Measurements from ENCODE around the gene TSPEAR.
"Not testable (repeated sequence)": the region's sequence is repeated elsewhere in the genome, so short reads cannot be mapped to it uniquely, and the experiment has no call there.

TSPEAR gene

DNA sequence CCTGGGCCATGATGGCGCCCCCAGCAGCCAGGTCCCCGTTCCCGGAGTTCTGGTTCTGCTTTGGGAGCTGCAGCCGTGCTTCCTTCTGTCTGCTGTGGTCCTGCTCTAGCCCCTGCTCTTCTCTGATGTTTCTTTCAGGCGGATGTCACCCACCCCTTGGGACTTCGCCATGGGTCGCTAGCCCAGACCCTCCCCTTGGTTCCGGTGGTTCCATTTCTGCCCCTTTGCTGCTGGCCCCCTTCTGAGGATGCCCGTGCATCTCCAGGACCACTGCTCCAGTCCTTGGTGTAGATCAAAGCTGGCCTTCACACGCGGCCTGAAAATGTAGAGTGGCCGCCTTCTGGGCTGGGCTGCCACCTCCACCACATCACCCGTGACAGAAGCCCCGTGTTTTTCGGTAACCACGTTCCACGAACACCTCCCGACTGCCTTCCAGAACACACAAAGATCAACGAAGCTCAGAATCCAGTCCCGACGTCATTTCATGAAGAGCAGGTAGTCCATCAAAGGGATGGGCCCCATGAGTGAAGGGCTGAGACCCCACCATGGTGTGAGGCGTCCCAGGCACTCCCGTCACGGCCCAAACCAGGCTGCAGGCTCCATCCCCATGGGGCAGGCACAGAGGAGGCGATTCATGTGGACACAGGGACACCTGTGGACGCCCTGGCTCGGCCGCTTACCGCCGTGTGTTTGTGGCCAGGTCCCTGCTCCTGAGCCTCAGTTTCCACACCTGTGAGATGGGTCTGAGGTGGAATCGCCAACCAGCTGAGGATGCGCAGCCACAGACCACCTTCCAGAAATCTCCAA, 195.8 kb downstream of the TSPEAR start:
- DNase-seq (ENCODE audit: low read depth): no peak

DNA sequence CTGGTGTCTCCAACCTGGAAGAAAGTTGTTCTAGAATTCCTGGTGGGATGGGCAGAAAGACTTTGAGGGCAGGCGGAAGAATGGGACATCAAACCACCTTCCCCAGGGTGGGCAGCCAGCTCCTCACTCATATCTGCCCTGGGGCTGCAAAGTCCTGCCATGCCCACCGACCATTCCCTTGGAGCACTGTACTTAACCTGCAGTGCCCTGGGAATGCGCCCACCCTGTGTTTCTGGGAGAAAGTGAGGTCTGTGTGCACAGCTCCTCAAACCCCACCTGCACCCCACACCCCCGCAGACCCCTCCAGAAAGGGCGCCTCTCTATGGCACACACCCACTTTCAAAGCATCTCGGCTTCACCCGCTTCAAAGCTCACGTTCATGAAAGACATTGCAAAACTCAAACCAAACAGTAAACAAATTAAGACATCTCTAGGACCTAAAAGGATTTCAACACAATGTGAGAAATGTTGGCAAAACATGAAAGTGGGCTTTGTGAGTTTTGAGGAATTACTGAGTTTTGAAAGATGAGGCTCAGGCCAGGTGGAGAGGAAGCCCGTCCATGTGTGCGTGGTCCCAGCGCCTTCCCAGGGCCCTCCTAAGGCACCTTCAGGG, 196.5 kb downstream of the TSPEAR start:
- DNase-seq (ENCODE audit: low read depth): no peak

DNA sequence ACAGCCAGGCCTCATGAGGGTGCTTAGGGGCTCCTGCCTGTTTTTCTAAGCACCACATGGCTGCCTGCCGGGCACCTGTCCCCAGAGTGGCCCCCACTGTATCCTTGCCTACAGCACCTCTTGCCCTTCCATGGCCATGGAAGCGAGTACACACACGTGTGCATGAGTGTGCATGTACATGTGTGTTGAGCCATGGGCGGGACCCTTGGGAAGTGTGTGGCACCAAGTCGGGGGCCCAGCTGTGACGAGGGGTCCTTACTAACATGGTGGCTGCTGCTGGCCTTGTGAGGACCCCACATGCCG, 197.2 kb downstream of the TSPEAR start:
- no peak for DNase-seq (ENCODE audit: low read depth)

DNA sequence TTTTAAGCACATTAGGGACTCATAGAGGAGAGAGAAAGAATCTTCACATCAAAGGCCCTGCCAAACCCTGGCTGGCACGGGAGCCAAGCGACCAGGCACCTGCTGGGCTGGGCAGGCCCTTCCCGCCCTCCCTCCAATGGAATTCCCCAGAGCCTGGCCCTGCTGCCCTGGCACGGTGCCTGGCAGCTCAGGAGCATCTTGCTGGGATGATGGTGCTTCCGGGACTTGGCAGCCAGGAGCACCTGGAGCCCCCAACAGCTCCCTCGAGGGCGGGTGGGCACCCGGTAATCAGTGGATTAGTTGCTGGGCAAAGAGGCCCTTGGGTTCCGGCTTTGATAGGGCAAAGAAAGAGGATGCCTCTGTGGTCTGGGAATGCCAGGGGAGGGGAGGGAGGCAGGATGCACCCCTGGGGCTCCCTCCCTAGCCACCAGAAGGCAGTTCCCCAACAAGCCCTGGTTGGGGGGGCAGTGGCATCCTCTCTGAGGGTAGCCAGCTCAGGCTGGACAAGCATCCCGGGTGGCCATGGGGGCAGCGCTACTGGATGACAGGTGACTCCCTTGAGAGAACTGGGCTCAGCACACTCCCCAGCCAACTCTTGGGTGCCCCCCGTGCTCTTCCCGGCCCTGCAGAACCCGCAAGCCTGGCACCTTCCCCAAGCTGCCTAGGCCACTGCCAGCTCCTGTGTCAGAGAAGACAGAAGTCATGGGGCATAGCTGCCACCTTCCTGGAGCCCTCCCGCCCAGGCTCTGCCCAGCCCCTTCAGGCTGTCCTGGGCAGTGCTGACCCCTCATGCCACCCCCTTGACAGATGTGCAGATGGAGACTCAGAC, 197.8 kb downstream of the TSPEAR start:
- no peak for DNase-seq (ENCODE audit: low read depth)

DNA sequence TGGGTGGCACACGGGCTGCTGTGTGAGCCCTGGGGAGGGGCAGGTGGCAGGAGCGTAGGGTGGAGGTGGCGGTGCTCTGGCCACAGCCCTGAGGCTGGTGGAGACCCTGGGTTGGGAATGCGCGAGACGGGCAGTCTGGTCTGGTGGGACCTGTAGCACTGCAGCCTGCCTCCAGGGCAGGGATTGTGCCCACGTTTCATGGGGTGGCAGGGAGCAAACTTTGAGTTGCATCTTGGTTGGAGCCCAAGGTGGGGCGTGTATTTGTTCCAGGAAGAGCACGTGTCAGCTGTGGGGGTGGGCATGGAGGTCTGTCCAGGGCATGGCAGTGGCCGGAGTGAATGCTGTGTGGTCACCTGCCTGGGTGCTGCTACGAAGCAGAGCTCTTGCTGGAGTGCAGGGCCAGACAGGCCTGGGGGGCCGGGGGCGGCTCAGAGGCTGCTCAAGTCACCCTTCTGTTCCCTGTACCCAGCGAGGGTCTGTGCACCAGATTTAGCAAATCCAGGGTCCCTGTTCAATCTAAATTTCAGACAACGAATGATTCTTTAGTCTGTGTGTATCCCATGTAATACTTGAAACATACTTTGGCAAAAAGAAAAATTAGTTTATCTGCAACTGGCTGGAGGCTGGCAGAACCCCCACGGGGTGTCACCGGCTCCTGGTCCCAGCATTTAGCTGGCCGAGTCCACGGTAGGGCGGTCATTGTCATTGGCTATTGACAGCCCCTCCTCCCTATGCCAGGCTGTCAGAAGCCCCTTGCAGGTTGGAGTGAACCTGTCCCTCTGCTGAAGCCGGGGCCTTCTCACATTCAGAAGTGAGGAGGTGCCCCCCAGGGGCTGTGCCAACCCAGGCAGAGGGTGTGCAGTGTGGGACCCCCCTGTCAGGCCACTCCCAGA, 198.6 kb downstream of the TSPEAR start:
- no peak for DNase-seq (ENCODE audit: low read depth)

DNA sequence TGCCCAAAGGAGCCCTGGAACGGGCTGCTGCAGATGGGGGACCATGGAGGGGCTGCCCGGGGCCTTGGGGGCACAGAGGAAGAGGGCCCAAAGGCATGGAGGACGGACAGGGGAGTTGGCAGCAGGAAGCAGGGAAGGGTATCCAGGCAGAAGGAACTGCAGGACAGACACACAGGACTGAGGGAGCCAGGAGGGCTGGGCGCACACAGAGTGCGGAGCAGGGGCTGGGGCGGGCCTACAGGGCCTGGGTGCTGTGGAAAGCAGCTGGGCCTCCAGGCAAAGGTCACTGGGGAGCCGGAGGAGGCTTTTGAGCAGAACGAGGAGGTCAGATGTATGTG, 199.5 kb downstream of the TSPEAR start:
- no peak for DNase-seq (ENCODE audit: low read depth)

DNA sequence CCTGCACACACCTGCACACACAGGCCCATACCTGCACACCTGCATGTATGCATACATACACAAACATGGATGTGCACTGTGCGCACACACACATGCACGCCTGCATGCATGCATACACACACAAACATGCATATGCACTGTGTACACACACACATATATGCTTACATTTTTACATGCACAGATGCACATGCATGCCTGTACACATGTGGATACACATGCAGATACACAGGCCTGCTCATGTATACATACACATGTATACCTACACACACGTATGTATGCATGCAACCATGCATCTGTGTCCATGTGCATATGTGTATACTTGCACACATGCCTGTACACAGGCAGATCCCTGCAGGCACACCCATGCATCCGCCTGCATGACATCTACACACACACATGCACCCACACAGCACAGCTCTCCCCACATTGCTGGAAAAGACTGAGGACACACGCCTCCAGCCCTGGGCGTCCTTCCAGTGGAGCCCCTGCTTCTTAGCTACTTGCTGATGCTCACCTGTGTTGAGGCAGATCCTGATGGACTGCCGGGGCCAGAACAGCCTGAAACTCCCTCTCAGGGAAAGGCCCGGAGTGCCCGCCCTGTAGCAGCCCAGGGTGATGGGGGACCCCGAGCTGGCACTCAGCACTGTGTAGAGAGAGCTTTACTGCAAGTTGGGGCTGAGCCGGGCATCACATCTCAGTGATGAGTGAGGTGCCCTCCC, 200.0 kb downstream of the TSPEAR start:
- no peak for DNase-seq (ENCODE audit: low read depth)

DNA sequence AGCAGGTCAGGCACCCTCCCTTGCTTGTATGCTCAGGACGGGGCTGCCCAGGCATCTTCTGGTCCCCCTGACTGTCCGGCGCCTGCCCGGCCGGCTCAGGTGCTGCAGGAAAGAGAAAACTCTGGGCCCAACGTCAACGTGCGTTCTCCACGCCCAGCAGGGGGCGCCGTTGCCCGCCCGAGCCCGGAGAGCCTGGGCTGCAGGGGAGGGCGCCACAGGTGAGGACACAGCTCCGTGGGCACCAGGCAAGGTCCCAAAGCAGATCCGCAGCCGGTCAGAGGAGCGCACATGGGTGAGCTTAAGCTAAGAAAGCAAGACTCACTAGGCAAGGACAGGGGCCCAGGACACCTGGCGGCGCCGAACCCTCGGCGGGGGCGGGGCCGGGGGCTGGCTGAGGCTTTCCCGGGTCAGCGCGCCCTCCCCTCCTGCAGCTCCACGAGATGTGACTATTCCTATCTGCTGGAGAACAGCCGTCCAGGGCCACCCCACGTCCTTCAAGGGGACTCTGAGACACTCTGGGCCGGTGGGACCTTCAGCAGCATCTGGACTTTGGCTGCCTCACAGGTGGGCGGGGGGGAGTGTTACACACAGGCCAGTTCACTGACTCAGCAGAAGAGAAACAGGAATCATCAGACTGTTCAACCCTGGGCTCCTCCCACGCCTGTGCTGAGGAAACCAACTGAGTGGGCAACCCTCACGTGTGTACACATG, 200.7 kb downstream of the TSPEAR start:
- no peak for DNase-seq (ENCODE audit: low read depth)

DNA sequence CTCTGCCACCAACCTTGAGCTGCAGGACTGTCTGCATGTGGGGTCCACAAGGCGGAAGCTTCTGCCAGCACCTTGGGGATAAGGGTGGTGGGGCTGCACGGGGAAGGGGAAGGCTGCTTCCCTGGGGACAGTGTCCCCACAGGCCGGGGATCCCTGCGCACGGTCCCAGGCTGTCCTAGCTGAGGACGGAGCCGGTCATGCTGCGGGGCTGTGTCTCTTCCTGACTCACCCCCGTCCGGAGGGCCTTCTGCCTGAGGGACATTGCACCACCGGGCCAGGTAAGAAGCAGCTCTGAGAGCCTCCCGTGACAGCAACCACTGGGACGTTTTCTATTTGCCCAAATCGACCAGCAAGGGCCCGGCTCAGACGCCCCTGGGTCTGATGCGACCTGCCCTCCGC, 201.3 kb downstream of the TSPEAR start:
- DNase-seq (ENCODE audit: low read depth): no peak

DNA sequence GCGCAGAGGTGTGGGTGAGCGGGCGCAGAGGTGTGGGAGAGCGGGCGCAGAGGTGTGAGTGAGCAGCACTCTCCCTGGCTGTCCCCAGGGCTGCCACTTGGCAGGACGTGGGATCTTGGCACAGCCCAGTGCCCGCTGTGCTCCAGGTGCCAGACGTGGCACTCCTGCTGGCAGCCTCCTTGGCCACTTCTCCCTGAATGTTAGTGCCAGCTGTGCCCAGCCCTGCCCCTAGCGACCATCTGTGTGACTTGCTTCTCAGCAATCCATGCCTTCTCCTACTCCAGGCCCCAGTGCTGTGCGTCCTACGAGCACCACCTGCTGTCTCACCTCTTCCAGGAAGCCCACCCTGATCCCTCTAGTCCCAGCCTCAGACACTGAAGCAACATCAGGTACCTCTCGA, 201.8 kb downstream of the TSPEAR start:
- DNase-seq (ENCODE audit: low read depth): no peak

DNA sequence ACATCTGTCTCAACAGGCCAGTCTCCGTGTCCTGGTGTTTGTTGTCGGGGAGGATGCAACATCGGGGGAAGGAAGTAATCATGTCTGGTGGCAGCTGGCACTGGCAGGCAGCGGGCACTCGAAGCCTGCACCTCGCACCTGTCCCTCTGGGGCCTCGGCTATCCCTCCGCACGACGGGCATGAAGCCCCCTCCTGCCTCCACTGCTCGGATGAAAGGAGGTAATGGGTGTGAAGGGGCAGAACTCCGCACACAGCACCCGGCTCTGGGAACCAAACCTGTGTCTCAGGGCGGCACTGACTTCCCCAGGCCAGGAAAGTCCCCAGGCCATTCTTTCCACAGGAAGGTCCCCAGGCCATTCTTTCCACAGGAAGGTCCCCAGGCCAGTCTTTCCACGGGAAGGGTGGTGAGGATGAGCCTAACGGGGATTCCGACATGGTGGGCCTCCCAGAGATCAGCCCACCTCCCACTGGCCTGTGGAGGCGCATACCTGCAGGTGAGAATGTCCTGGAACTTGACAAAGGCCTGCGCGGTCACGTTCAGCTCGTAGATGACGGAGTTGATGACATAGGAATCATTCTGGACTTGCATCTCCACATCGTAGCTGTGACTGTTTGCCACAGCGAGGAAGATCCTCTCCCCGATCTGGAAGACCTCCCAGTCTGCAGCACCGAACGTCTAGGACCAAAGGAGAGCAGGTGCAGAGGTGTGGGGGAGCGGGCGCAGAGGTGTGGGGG, 202.5 kb downstream of the TSPEAR start:
- DNase-seq (ENCODE audit: low read depth): no peak

DNA sequence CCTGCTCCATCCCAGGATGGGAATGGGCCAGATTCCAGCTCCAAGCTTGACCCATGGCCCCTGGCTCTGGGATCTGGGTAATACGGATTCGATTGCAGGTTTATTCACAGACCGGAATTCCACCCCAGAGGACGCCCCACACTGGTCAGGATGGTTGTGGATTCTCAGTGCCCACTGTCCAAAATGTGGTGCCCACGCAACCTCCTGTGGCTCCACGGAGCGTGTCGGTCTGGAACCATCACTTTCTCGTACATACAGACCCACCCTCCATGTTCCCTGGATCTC, 203.0 kb downstream of the TSPEAR start:
- DNase-seq (ENCODE audit: low read depth): no peak

DNA sequence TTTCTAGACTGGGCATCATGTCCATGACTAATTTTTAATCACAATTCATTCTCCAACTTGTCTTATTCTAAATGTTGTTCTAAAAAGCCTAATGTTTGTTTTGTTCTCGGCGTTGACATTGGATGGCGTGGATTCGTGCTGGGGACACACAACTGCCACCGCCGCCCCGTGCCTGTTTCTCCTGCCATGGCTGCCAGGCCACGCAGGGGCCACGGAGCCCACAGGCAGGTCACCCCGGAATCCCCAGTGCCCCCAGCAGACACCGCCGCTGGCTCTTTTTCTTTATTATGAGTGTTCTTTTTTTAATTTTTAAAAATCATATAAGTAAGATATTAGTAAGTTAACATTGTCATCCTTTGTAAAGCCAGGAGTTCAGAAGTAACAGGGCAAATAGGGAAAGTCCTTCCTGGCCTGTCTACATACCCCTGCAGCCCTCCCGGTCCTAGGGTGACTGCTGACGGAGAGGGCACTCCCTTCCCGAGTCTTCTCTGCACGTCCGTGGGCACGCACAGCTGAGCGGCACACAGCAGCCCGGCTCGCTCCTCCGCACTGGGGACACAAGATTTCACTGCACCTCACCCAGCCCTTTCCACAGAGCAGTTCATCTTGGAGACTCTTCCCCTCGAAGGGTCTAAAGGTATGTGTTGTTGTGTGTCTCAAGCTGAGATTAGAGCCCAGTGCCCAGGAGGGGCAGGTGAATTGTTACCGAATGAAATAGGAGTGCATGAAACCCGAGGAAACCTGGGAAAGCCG, 203.5 kb downstream of the TSPEAR start:
- DNase-seq (ENCODE audit: low read depth): no peak

DNA sequence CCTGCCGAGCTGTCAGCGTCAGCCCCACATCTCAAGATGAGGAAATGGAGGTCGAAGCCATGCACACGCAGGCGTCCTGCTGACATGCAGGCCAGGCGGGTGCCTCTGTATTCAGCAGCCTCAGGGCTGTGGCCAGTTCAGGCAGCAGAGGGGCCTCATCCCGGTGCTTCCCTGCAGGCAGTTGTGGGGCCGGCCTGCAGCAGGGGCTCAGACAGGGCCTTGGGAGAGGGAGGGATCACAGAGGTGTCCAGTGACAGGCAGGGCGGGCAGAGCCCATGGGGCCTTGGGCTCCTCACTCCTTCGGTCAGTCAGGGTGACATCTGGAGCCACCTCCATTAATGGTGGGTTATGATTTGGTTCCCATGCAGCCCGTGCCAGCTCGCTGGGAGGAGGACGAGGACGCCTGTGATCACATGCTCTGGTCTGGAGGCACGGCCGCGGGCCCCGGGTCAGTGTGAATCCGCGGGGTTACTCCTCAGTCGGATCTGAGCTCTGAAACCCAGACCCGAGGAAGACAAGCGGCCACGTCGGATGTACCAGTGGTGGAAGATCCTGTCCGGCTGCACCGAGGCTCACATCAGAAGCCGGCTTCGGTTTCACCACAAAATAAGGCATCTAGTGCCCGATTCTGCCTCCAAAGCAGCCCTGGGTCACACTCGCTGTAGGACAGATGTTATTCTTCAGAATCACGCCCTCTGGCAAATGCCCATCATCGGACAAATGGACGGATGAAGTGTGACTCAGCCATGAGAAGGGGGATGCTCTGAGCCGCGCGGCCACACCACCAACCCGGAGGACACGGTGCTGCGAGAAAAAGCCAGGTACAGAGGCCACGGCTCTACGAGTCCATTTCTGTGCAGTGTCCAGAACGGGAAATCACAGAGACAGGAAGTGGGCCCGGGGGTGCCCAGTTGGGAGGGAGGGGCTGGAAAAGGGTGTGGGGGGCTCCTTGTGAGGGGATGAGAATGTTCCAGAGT, 204.8 kb downstream of the TSPEAR start:
- no peak for DNase-seq (ENCODE audit: low read depth)

DNA sequence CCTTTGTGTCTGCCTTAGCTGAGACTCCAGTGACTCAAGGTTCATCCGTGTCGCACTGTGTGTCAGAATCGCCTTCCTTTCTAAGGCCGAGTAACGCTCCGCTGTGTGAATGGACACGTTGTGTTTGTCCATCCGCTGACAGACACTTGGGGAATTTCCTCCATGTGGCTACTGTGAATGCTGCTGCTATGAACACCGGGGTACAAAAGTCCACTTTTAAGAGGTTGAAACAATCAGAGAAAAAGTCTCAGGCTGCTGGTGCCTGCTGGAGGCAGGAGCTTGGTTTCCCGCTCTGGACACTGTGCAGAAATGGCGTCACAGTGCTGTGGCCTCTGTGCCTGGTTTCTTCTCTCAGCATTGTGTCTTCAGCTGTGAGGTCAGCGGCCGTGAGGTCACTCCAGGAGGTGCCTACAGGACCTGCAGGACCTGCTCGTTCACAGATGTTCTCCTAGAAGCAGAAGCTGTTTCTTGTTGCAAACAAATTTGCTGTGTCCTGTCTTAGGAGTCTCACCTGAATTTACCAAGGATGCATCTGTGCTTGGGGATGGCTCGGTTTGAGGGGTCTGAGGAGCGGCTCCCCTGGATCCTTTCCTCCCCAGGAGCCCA, 205.6 kb downstream of the TSPEAR start:
- DNase-seq (ENCODE audit: low read depth): no peak

DNA sequence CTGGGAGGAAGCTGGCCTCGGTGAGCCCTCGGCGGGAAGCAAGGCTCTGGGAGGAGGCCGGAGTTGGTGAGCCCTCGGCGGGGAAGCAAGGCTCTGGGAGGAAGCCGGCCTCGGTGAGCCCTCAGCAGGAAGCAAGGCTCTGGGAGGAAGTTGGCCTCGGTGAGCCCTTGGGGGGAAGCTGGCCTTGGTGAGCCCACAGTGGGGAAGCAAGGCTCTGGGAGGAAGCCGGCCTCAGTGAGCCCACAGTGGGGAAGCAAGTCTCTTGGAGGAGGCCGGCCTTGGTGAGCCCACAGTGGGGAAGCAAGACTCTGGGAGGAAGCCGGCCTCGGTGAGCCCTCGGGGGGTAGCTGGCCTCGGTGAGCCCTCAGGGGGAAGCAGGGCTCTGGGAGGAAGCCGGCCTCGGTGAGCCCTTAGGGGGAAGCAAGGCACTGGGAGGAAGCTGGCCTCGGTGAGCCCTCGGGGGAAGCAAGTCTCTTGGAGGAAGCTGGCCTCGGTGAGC, 207.4 kb downstream of the TSPEAR start:
- no peak for DNase-seq (ENCODE audit: low read depth)

DNA sequence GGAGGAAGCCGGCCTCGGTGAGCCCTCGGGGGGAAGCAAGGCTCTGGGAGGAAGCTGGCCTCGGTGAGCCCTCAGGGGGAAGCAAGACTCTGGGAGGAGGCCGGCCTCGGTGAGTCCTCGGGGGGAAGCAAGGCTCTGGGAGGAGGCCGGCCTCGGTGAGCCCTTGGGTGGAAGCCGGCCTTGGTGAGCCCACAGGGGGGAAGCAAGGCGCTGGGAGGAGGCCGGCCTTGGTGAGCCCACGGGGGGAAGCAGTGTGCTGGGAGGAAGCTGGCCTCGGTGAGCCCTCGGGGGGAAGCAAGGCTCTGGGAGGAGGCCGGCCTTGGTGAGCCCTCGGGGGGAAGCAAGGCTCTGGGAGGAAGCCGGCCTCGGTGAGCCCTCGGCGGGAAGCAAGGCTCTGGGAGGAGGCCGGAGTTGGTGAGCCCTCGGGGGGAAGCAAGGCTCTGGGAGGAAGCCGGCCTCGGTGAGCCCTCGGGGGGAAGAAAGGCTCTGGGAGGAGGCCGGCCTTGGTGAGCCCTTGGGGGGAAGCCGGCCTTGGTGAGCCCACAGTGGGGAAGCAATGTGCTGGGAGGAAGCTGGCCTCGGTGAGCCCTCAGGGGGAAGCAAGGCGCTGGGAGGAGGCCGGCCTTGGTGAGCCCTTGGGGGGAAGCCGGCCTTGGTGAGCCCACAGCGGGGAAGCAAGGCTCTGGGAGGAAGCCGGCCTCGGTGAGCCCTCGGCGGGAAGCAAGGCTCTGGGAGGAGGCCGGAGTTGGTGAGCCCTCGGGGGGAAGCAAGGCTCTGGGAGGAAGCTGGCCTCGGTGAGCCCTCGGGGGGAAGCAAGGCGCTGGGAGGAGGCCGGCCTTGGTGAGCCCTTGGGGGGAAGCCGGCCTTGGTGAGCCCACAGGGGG, 208.1 kb downstream of the TSPEAR start:
- not testable (repeated sequence) for DNase-seq (ENCODE audit: low read depth)
